CD4-positive, CD25-positive, alpha-beta regulatory T cell (primary cell): ENCODE data around the gene R3HCC1L. TPM values are rescaled to one million over a fixed set of nuclear protein-coding genes. Genes with fewer than 3 reads are reported as not detected.
A peak's percentile ranks its signal among the peaks of the same experiment; 100 is the strongest.

Experiments used
- ATAC-seq, 2 donors: fragments of 150-1000 bp; cut with Tn5 transposase; one replicate each; pipeline ENCODE4 v1.10.0; 2021; ENCODE audit warnings: low read depth in 2 of 2, moderate number of reproducible peaks in 2 of 2, moderate library complexity in 1 of 2
- DNase-seq, 3 donors: peaks; one replicate each; pipeline versions ENCODE4 v3.0.0 to v3.0.0-alpha.2; 2012 to 2022; ENCODE audit warnings: mixed read lengths in 1 of 3
- H3K27ac ChIP-seq: one replicate; pipeline ENCODE4 v1.7.0; 2013; ENCODE audit warnings: mild to moderate bottlenecking, low read length; ENCODE audit not compliant: insufficient read depth, poor library complexity, severe bottlenecking
- H3K27me3 ChIP-seq: one replicate; pipeline ENCODE4 v1.7.0; 2013; ENCODE audit warnings: low read length; ENCODE audit not compliant: control insufficient read depth, insufficient read depth
- H3K36me3 ChIP-seq: one replicate; pipeline ENCODE4 v1.7.0; 2013; ENCODE audit warnings: mild to moderate bottlenecking, low read length, moderate library complexity; ENCODE audit not compliant: control insufficient read depth, insufficient read depth
- H3K4me1 ChIP-seq: 2 replicates; pipeline ENCODE4 v1.7.0; 2013; ENCODE audit warnings: mild to moderate bottlenecking, low read length; ENCODE audit not compliant: insufficient read depth, control insufficient read depth, poor library complexity, severe bottlenecking
- H3K4me3 ChIP-seq: one replicate; pipeline ENCODE4 v1.7.0; 2013; ENCODE audit warnings: low read depth, mild to moderate bottlenecking, low read length, moderate library complexity
- H3K9me3 ChIP-seq, 2 experiments: 1 replicate in 1 of 2; 2 replicates in 1 of 2; pipeline ENCODE4 v1.7.0; 2013; ENCODE audit warnings: low read length in 2 of 2, mild to moderate bottlenecking in 1 of 2, moderate library complexity in 1 of 2; ENCODE audit not compliant: control insufficient read depth in 2 of 2
- H3K27ac Mint-ChIP-seq, 3 donors: one replicate each; pipeline ENCODE4 v1.8.0; 2020 to 2022; ENCODE audit warnings: mild to moderate bottlenecking in 3 of 3, mixed read lengths in 3 of 3, moderate library complexity in 2 of 3
- H3K27me3 Mint-ChIP-seq: one replicate; pipeline ENCODE4 v1.8.0; 2022; ENCODE audit warnings: mild to moderate bottlenecking, mixed read lengths
- H3K36me3 Mint-ChIP-seq: one replicate; pipeline ENCODE4 v1.8.0; 2020; ENCODE audit warnings: mixed read lengths
- H3K4me1 Mint-ChIP-seq, 4 donors: one replicate each; pipeline ENCODE4 v1.8.0; 2020 to 2022; ENCODE audit warnings: mixed read lengths in 4 of 4, mild to moderate bottlenecking in 1 of 4
- H3K4me3 Mint-ChIP-seq, 4 donors: one replicate each; pipeline ENCODE4 v1.8.0; 2020 to 2022; ENCODE audit warnings: mild to moderate bottlenecking in 4 of 4, mixed read lengths in 4 of 4, moderate library complexity in 3 of 4
- H3K9me3 Mint-ChIP-seq, 7 donors: one replicate each; pipeline ENCODE4 v1.8.0; 2020 to 2022; ENCODE audit warnings: mixed read lengths in 7 of 7, mild to moderate bottlenecking in 3 of 7, moderate library complexity in 2 of 7
- polyA plus RNA-seq, 4 donors: library from polyadenylated mRNA; unstranded; fragments of 300-500 nt; fragmentation: Illumina TruSeq; gene quantifications; one replicate each; pipeline ENCODE4 v1.2.3, GENCODE V29; 2021
- total RNA-seq: library from RNA; stranded (reverse); gene quantifications from one replicate; pipeline ENCODE4 v1.2.3, GENCODE V29; 2022

R3HCC1L gene
- 29.7 TPM for total RNA-seq
- polyA plus RNA-seq = 10 to 100 TPM; 10.4 to 17.5 (median 12.6) TPM

- Mint-ChIP-seq H3K4me1 (peaks cover 7 to 55% (median 38%) of the 10 kb centered on the region in 4 donors), H3K27me3 (peaks cover 5% of the 10 kb centered on the region), H3K27ac (peak within 1 kb of the TSS; percentile 92 to 97 (median 96)), H3K4me3 (peak within 1 kb of the TSS; percentile 84 to 93 (median 88)), H3K36me3 (no peaks in the 10 kb centered on the region), H3K9me3 (peaks cover 0 to 2% (median 0%) of the 10 kb centered on the region in 7 donors)
- no peaks in the 10 kb centered on the region for H3K36me3 ChIP-seq
- H3K27me3 ChIP-seq = no peaks in the 10 kb centered on the region
- ATAC-seq (peak; percentile 97), DNase-seq (peak; percentile 88 to 96 (median 93))
- peak within 1 kb of the TSS; percentile 96 for H3K27ac ChIP-seq
- H3K9me3 ChIP-seq = no peaks in the 10 kb centered on the region
- H3K4me3 ChIP-seq = peak within 1 kb of the TSS; percentile 84
- peaks cover 35% of the 10 kb centered on the region for H3K4me1 ChIP-seq
Measured at GRCh38 chr10:98134431-98135221, at the start of gene R3HCC1L. Gene R3HCC1L, plus strand, starts transcription at chr10:98134657. Its CDS starts 73,458 bp downstream, at chr10:98208115.

- Mint-ChIP-seq H3K4me3 (no peak overlapping the region), H3K27me3 (no peaks in the 10 kb centered on the region), H3K27ac (no peak overlapping the region), H3K36me3 (no peaks in the 10 kb centered on the region), H3K9me3 (peaks cover 0 to 2% (median 0%) of the 10 kb centered on the region in 7 donors), H3K4me1 (no peaks in the 10 kb centered on the region)
- no peaks in the 10 kb centered on the region for H3K9me3 ChIP-seq
- no peaks in the 10 kb centered on the region for H3K36me3 ChIP-seq
- no peak for ATAC-seq
- H3K27me3 ChIP-seq = no peaks in the 10 kb centered on the region
- H3K27ac ChIP-seq = no peak overlapping the region
- no peaks in the 10 kb centered on the region for H3K4me1 ChIP-seq
- H3K4me3 ChIP-seq = no peak overlapping the region
- DNase-seq = no peak
Measured at GRCh38 chr10:98085238-98085637, 49.2 kb upstream of the R3HCC1L start.

- Mint-ChIP-seq H3K4me3 (no peak overlapping the region), H3K4me1 (no peaks in the 10 kb centered on the region), H3K27me3 (peaks cover 5% of the 10 kb centered on the region), H3K36me3 (no peaks in the 10 kb centered on the region), H3K27ac (no peak overlapping the region), H3K9me3 (peaks cover 0 to 2% (median 0%) of the 10 kb centered on the region in 7 donors)
- H3K9me3 ChIP-seq = no peaks in the 10 kb centered on the region
- H3K4me1 ChIP-seq = no peaks in the 10 kb centered on the region
- ATAC-seq = no peak
- no peaks in the 10 kb centered on the region for H3K27me3 ChIP-seq
- H3K36me3 ChIP-seq = no peaks in the 10 kb centered on the region
- no peak overlapping the region for H3K4me3 ChIP-seq
- no peak overlapping the region for H3K27ac ChIP-seq
- DNase-seq = no peak
Measured at GRCh38 chr10:98086837-98087708, 47.4 kb upstream of the R3HCC1L start.

- H3K4me1 Mint-ChIP-seq = no peaks in the 10 kb centered on the region
- peaks cover 5% of the 10 kb centered on the region for H3K27me3 Mint-ChIP-seq
- H3K4me3 Mint-ChIP-seq = no peak overlapping the region
- H3K27ac Mint-ChIP-seq = no peak overlapping the region
- Histone ChIP-seq H3K4me1 (no peaks in the 10 kb centered on the region), H3K27ac (no peak overlapping the region), H3K36me3 (no peaks in the 10 kb centered on the region), H3K9me3 (no peaks in the 10 kb centered on the region), H3K4me3 (no peak overlapping the region), H3K27me3 (no peaks in the 10 kb centered on the region)
- H3K36me3 Mint-ChIP-seq = no peaks in the 10 kb centered on the region
- H3K9me3 Mint-ChIP-seq = peaks cover 0 to 2% (median 0%) of the 10 kb centered on the region in 7 donors
- ATAC-seq (no peak), DNase-seq (no peak)
Measured at GRCh38 chr10:98088186-98088971, 46.1 kb upstream of the R3HCC1L start.

- DNase-seq = no peak
- H3K27me3 ChIP-seq = no peaks in the 10 kb centered on the region
- peaks cover 5% of the 10 kb centered on the region for H3K27me3 Mint-ChIP-seq
- no peaks in the 10 kb centered on the region for H3K36me3 ChIP-seq
- H3K4me3 ChIP-seq = no peak overlapping the region
- H3K4me1 ChIP-seq = no peaks in the 10 kb centered on the region
- no peak overlapping the region for H3K27ac ChIP-seq
- no peaks in the 10 kb centered on the region for H3K9me3 ChIP-seq
- H3K4me1 Mint-ChIP-seq = no peaks in the 10 kb centered on the region
- H3K36me3 Mint-ChIP-seq = no peaks in the 10 kb centered on the region
- H3K4me3 Mint-ChIP-seq = no peak overlapping the region
- ATAC-seq = no peak
- peaks cover 0 to 2% (median 0%) of the 10 kb centered on the region in 7 donors for H3K9me3 Mint-ChIP-seq
- no peak overlapping the region for H3K27ac Mint-ChIP-seq
Measured at GRCh38 chr10:98090822-98091221, 43.6 kb upstream of the R3HCC1L start.

GRCh38 chr10:98096316-98096715 lies 38.1 kb upstream of the R3HCC1L start:
- Histone ChIP-seq H3K9me3 (no peaks in the 10 kb centered on the region), H3K36me3 (no peaks in the 10 kb centered on the region), H3K4me3 (no peak overlapping the region), H3K4me1 (no peaks in the 10 kb centered on the region), H3K27ac (no peak overlapping the region), H3K27me3 (no peaks in the 10 kb centered on the region)
- no peaks in the 10 kb centered on the region for H3K9me3 Mint-ChIP-seq
- no peak for ATAC-seq
- no peak overlapping the region for H3K27ac Mint-ChIP-seq
- no peak overlapping the region for H3K4me3 Mint-ChIP-seq
- H3K4me1 Mint-ChIP-seq = no peaks in the 10 kb centered on the region
- no peak for DNase-seq
- no peaks in the 10 kb centered on the region for H3K36me3 Mint-ChIP-seq
- H3K27me3 Mint-ChIP-seq = peaks cover 2% of the 10 kb centered on the region

GRCh38 chr10:98096731-98097130 lies 37.7 kb upstream of the R3HCC1L start:
- H3K27me3 Mint-ChIP-seq = no peaks in the 10 kb centered on the region
- no peaks in the 10 kb centered on the region for H3K36me3 ChIP-seq
- no peak for ATAC-seq
- no peaks in the 10 kb centered on the region for H3K27me3 ChIP-seq
- no peak overlapping the region for H3K27ac ChIP-seq
- H3K27ac Mint-ChIP-seq = no peak overlapping the region
- H3K4me3 ChIP-seq = no peak overlapping the region
- H3K4me3 Mint-ChIP-seq = no peak overlapping the region
- H3K4me1 ChIP-seq = no peaks in the 10 kb centered on the region
- no peak for DNase-seq
- H3K4me1 Mint-ChIP-seq = no peaks in the 10 kb centered on the region
- H3K9me3 Mint-ChIP-seq = no peaks in the 10 kb centered on the region
- no peaks in the 10 kb centered on the region for H3K9me3 ChIP-seq
- no peaks in the 10 kb centered on the region for H3K36me3 Mint-ChIP-seq
